CD14-positive monocyte (primary cell): ENCODE results near the gene ZNF568. TPM values are rescaled to one million over a fixed set of nuclear protein-coding genes. Genes with fewer than 3 reads are reported as not detected.

Experiments
- DNase-seq, 3 donors: peaks; one replicate each; pipeline ENCODE4 v3.0.0-alpha.2; 2011 to 2022
- H2AFZ ChIP-seq: 2 replicates; pipeline ENCODE4 v1.6.0; 2012; ENCODE audit warnings: mild to moderate bottlenecking, low read depth, low read length, inconsistent platforms; ENCODE audit not compliant: insufficient read depth, poor library complexity, severe bottlenecking
- H3K27ac ChIP-seq, 2 donors: 1 replicate in 1 of 2; 2 replicates in 1 of 2; pipeline ENCODE4 v1.5.1; 2012 to 2013; ENCODE audit warnings: low read length in 2 of 2, control low read depth in 1 of 2, inconsistent platforms in 1 of 2, low read depth in 1 of 2, mild to moderate bottlenecking in 1 of 2
- H3K27me3 ChIP-seq, 2 donors: one replicate each; pipeline versions ENCODE4 v1.6.0 to v1.6.1; 2011 to 2013; ENCODE audit warnings: low read length in 2 of 2; ENCODE audit not compliant: control insufficient read depth in 2 of 2, insufficient read depth in 2 of 2
- H3K36me3 ChIP-seq, 2 donors: replicated peaks in 1 of 2; 1 replicate in 1 of 2; 2 replicates in 1 of 2; pipeline versions ENCODE4 v1.5.1 to v1.6.1; 2012 to 2013; ENCODE audit warnings: low read length in 2 of 2, control low read depth in 1 of 2, inconsistent platforms in 1 of 2, mild to moderate bottlenecking in 1 of 2; ENCODE audit not compliant: insufficient read depth in 2 of 2, control insufficient read depth in 1 of 2
- H3K4me1 ChIP-seq, 2 donors: 1 replicate in 1 of 2; 2 replicates in 1 of 2; pipeline versions ENCODE4 v1.5.1 to v1.6.1; 2012 to 2013; ENCODE audit warnings: low read length in 2 of 2, control low read depth in 1 of 2, inconsistent platforms in 1 of 2, mild to moderate bottlenecking in 1 of 2, moderate library complexity in 1 of 2; ENCODE audit not compliant: insufficient read depth in 2 of 2, control insufficient read depth in 1 of 2
- H3K4me2 ChIP-seq: replicated peaks from 2 replicates; pipeline ENCODE3; 2012; ENCODE audit warnings: low read length, moderate library complexity, mild to moderate bottlenecking; ENCODE audit not compliant: poor library complexity, severe bottlenecking; ENCODE audit errors: extremely low read depth
- H3K4me3 ChIP-seq, 3 experiments: fragments of 200-600 bp in 1 of 3; sonication (generic) in 1 of 3; replicated peaks in 1 of 3; 1 replicate in 2 of 3; 2 replicates in 1 of 3; pipeline ENCODE4 v1.5.1; 2011 to 2013; ENCODE audit warnings: low read length in 3 of 3, mild to moderate bottlenecking in 3 of 3, control low read depth in 2 of 3, low read depth in 2 of 3, inconsistent platforms in 1 of 3, moderate library complexity in 1 of 3
- H3K79me2 ChIP-seq: 2 replicates; pipeline ENCODE4 v1.6.0; 2012; ENCODE audit warnings: mild to moderate bottlenecking, control low read depth, inconsistent platforms, low read length, moderate library complexity; ENCODE audit not compliant: insufficient read depth
- H3K9ac ChIP-seq: 2 replicates; pipeline ENCODE4 v1.6.0; 2017; ENCODE audit warnings: low read length, mild to moderate bottlenecking; ENCODE audit not compliant: insufficient read depth, poor library complexity, severe bottlenecking
- H3K9me3 ChIP-seq, 2 donors: replicated peaks in 1 of 2; 1 replicate in 1 of 2; 2 replicates in 1 of 2; pipeline versions ENCODE4 v1.5.1 to v1.6.1; 2012 to 2013; ENCODE audit warnings: low read length in 2 of 2, control low read depth in 1 of 2; ENCODE audit not compliant: control insufficient read depth in 1 of 2, insufficient read depth in 1 of 2
- H4K20me1 ChIP-seq: 2 replicates; pipeline ENCODE4 v1.6.0; 2012; ENCODE audit warnings: mild to moderate bottlenecking, low read length, control low read depth, moderate library complexity; ENCODE audit not compliant: insufficient read depth
- H3K27ac Mint-ChIP-seq, 7 donors: one replicate each; pipeline ENCODE4 v1.8.0; 2020; ENCODE audit warnings: mild to moderate bottlenecking in 7 of 7, mixed read lengths in 7 of 7, moderate library complexity in 6 of 7, inconsistent platforms in 2 of 7
- H3K27me3 Mint-ChIP-seq, 3 donors: one replicate each; pipeline ENCODE4 v1.8.0; 2021 to 2022; ENCODE audit warnings: low read depth in 3 of 3, mild to moderate bottlenecking in 3 of 3, mixed read lengths in 3 of 3, moderate library complexity in 3 of 3, inconsistent platforms in 1 of 3
- H3K36me3 Mint-ChIP-seq, 2 donors: one replicate each; pipeline ENCODE4 v1.8.0; 2020; ENCODE audit warnings: mixed read lengths in 2 of 2, inconsistent platforms in 1 of 2, mild to moderate bottlenecking in 1 of 2
- H3K4me1 Mint-ChIP-seq: one replicate; pipeline ENCODE4 v1.8.0; 2020; ENCODE audit warnings: mild to moderate bottlenecking, mixed read lengths
- H3K4me3 Mint-ChIP-seq, 2 donors: one replicate each; pipeline ENCODE4 v1.8.0; 2020; ENCODE audit warnings: mild to moderate bottlenecking in 2 of 2, mixed read lengths in 2 of 2, moderate library complexity in 1 of 2
- H3K9me3 Mint-ChIP-seq, 7 donors: one replicate each; pipeline ENCODE4 v1.8.0; 2020 to 2022; ENCODE audit warnings: mixed read lengths in 7 of 7, mild to moderate bottlenecking in 6 of 7, moderate library complexity in 6 of 7, inconsistent platforms in 2 of 7
- WGBS: methylation state at CpG from one replicate; pipeline ENCODE4 v1.1.5; 2013; ENCODE audit warnings: missing lambda C conversion rate; ENCODE audit not compliant: insufficient coverage; 5-methylcytosine and 5-hydroxymethylcytosine counted together
- intact Hi-C, 2 donors: fragments of 100-400 bp; cut with micrococcal nuclease; formaldehyde crosslinking; loops; one replicate each; pipeline versions ENCODE4 v1.15.0 to v1.15.1; 2023
- polyA plus RNA-seq, 3 donors: library from polyadenylated mRNA; depleted of rRNA in 1 of 3; unstranded in 2 of 3; stranded (reverse) in 1 of 3; fragments of 300-500 nt in 2 of 3; fragments of >200 nt in 1 of 3; fragmentation: Illumina TruSeq in 2 of 3; gene quantifications; 1 replicate in 2 of 3; 2 replicates in 1 of 3; pipeline ENCODE4 v1.2.3, GENCODE V29; 2012 to 2021
- TF ChIP-seq, protein P1 (sequence below): fragments of 200-600 bp; IDR thresholded peaks from one replicate; pipeline ENCODE4 v1.8.0; 2022; ENCODE audit warnings: antibody characterized with exemption, mild to moderate bottlenecking

ZNF568 gene
- polyA plus RNA-seq, 3 donors = 0.38 to 0.96 (median 0.79) TPM

DNA sequence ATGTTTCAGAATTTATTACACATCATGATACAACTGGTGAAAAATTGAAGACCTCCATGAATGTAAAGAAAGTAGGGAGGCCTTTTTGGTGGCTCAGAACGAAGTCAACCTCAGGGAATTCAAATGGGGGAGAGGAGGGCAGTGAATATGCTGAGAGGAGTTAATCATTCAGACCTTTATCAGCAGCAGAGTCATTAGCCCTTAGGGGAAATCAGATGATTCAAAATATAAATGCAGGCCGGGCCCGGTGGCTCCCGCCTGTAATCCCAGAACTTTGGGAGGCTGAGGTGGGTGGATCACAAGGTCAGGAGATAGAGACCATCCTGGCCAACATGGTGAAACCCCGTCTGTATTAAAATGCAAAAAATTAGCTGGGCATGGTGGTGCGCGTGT is 81.7 kb downstream of the ZNF568 start:
- Histone ChIP-seq H3K27me3 (no peaks in the 10 kb centered on the region), H3K36me3 (peaks cover 0 to 16% of the 10 kb centered on the region in 2 donors), H3K4me3 (no peak overlapping the region), H3K79me2 (no peaks in the 10 kb centered on the region), H3K4me1 (no peaks in the 10 kb centered on the region), H3K9ac (no peak overlapping the region), H2AFZ (no peak overlapping the region), H3K9me3 (peaks cover 61 to 86% of the 10 kb centered on the region in 2 donors), H3K4me2 (no peak overlapping the region), H3K27ac (no peak overlapping the region), H4K20me1 (no peaks in the 10 kb centered on the region)
- H3K36me3 Mint-ChIP-seq = peaks cover 0 to 12% of the 10 kb centered on the region in 2 donors
- intact Hi-C loops = no loop called here
- peaks cover 39 to 80% (median 72%) of the 10 kb centered on the region in 7 donors for H3K9me3 Mint-ChIP-seq
- peaks cover 0 to 2% (median 0%) of the 10 kb centered on the region in 3 donors for H3K27me3 Mint-ChIP-seq
- 96% methylated on average over 5 of the region's 7 CpGs for WGBS
- TF ChIP-seq, protein P1, sequence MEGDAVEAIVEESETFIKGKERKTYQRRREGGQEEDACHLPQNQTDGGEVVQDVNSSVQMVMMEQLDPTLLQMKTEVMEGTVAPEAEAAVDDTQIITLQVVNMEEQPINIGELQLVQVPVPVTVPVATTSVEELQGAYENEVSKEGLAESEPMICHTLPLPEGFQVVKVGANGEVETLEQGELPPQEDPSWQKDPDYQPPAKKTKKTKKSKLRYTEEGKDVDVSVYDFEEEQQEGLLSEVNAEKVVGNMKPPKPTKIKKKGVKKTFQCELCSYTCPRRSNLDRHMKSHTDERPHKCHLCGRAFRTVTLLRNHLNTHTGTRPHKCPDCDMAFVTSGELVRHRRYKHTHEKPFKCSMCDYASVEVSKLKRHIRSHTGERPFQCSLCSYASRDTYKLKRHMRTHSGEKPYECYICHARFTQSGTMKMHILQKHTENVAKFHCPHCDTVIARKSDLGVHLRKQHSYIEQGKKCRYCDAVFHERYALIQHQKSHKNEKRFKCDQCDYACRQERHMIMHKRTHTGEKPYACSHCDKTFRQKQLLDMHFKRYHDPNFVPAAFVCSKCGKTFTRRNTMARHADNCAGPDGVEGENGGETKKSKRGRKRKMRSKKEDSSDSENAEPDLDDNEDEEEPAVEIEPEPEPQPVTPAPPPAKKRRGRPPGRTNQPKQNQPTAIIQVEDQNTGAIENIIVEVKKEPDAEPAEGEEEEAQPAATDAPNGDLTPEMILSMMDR = no peak
- H3K27ac Mint-ChIP-seq = no peak overlapping the region
- no peaks in the 10 kb centered on the region for H3K4me1 Mint-ChIP-seq
- H3K4me3 Mint-ChIP-seq = no peak overlapping the region
- DNase-seq = no peak

DNA sequence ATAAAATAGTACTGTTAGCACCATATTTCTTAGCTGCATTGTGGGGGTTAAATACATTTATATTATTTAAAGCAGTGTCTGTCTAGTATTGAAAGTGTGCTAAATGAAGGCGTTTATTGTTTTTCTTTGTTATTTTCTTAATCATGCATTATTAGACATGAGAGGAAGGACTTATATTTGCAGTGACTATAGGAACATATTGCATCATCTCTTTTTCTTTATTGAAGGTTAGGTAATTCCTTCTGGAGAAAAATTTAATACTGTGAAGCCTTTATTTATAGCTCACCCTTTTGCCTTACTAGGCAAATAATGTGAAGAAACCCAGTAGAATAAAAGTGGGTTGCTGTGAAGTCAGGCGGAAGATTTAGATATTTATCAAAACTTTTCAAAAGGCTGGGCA is 83.2 kb downstream of the ZNF568 start:
- Histone ChIP-seq H3K4me1 (no peaks in the 10 kb centered on the region), H2AFZ (no peak overlapping the region), H3K79me2 (no peaks in the 10 kb centered on the region), H3K4me2 (no peak overlapping the region), H3K27ac (no peak overlapping the region), H3K27me3 (no peaks in the 10 kb centered on the region), H3K4me3 (no peak overlapping the region), H3K9ac (no peak overlapping the region), H4K20me1 (no peaks in the 10 kb centered on the region), H3K9me3 (peaks cover 71 to 86% of the 10 kb centered on the region in 2 donors), H3K36me3 (peaks cover 0 to 16% of the 10 kb centered on the region in 2 donors)
- 100% methylated on average over 1 of the region's 2 CpGs for WGBS
- TF ChIP-seq, protein P1 = no peak
- peaks cover 0 to 2% (median 0%) of the 10 kb centered on the region in 3 donors for H3K27me3 Mint-ChIP-seq
- H3K9me3 Mint-ChIP-seq = peaks cover 31 to 85% (median 67%) of the 10 kb centered on the region in 7 donors
- H3K4me3 Mint-ChIP-seq = no peak overlapping the region
- DNase-seq = no peak
- H3K27ac Mint-ChIP-seq = no peak overlapping the region
- no peaks in the 10 kb centered on the region for H3K4me1 Mint-ChIP-seq
- peaks cover 0 to 9% of the 10 kb centered on the region in 2 donors for H3K36me3 Mint-ChIP-seq
- intact Hi-C loops = no loop called here
